ENCODE results near the gene TTYH3.
A peak's percentile ranks its signal among the peaks of the same experiment; 100 is the strongest.

TTYH3 gene

DNA sequence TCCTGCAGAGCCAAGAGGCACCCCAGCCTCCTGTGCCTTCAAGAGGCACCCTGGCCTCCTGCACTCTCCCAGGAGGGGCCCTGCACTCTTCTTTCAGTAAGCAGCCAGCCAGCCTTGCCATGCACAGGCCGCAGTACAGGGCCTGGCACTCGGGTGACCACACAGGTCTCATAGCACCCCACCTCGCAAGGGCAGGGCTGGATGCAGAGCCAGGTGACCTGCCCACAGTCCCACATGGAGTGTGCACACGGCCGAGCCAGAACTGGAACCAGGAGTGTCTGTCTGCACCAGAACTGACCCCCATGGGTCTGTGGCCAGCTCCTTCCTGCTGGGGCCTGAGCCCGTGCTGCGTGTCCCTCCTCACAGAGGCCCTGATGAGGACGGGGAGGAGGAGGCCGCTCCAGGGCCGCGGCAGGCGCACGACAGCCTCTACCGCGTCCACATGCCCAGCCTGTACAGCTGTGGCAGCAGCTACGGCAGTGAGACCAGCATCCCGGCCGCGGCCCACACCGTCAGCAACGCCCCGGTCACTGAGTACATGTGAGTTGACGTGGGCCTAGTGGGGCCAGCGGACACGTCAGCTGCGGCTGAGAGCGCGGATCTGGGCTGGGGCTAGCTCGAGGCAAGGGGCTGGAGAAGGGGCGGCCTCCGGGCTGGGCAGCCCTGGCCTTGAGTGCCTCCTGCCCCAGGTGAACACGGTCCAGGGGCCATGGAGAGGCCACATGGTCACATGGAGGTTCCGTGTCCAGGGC is 26.3 kb downstream of the TTYH3 start:
- TF ChIP-seq, protein P1, sequence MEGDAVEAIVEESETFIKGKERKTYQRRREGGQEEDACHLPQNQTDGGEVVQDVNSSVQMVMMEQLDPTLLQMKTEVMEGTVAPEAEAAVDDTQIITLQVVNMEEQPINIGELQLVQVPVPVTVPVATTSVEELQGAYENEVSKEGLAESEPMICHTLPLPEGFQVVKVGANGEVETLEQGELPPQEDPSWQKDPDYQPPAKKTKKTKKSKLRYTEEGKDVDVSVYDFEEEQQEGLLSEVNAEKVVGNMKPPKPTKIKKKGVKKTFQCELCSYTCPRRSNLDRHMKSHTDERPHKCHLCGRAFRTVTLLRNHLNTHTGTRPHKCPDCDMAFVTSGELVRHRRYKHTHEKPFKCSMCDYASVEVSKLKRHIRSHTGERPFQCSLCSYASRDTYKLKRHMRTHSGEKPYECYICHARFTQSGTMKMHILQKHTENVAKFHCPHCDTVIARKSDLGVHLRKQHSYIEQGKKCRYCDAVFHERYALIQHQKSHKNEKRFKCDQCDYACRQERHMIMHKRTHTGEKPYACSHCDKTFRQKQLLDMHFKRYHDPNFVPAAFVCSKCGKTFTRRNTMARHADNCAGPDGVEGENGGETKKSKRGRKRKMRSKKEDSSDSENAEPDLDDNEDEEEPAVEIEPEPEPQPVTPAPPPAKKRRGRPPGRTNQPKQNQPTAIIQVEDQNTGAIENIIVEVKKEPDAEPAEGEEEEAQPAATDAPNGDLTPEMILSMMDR (IDR thresholded peaks at IDR 0.05; ENCODE audit: low read depth, low read length, missing control alignments), result no peak

DNA sequence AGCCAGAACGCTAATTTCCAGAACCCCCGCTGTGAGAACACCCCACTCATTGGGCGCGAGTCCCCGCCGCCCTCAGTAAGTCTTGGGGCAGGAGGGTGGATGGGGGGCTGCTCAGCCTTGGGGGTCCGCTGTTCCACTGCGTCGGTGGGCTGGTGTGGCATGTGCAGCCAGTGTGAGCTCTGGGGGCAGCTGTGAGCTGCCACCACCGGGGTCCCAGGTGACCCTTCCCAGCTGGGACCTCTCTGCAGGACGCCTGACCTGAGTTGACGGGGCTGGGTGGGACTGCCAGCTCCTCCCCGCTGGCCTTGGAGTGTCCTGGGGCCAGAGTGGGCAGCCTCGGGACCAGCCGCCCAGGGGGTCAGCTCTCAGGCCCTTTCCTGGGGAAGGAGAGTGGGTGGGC is 27.2 kb downstream of the TTYH3 start:
- TF ChIP-seq, protein P1 (IDR thresholded peaks at IDR 0.05; ENCODE audit: low read depth, low read length, missing control alignments), result no peak
- no peak overlapping the region for H3K4me3 ChIP-seq (replicated peaks; ENCODE audit: low read depth, low read length)

More for the DNA sequence above, 26.3 kb downstream of the TTYH3 start:
- DNase-seq (ENCODE audit: extremely low read depth, low read depth), result no peak
- no peak overlapping the region for H3K4me3 ChIP-seq (replicated peaks; ENCODE audit: low read depth, low read length)

DNA sequence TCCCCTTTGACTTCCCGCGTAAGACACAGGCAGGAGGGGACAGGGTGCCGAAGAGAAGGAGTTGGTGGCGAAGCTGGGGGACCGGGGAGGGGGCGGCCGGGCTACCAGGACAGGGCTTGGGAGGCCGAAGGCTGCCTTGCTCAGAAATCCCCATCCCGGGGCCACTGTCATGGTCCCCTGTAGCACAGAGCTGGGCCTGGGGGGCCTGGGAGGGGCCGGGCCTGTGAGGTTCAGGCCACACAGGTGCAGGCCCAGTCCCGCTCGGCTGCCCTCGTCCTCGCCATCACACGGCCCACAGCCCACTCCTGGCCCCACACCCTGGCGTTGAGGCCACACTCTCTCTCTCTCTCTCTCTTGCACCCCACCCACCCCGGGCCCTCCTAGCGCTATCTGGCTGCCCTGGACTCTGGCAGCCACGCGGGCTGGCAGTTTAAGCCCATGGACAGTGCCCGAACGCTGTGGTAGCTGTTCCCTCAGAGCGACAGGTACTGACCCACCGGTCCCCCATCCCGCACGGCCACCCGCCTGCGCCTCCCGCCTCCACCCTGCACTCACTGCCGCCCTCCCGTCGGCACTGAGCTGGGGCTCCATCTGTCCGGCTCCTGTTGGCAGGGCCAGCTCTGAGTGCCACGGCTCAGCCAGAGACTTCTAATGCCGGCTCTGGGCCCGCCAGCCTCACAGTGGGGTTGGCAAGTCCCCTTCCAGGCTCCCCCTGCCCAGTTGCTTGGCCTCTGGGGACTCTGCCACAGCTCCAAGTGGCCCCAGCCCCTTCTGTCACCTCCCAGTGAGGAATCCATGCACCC is 28.0 kb downstream of the TTYH3 start:
- DNase-seq (ENCODE audit: extremely low read depth, low read depth), result no peak
- TF ChIP-seq, protein P1 (IDR thresholded peaks at IDR 0.05; ENCODE audit: low read depth, low read length, missing control alignments), result no peak

More for the DNA sequence above, 27.2 kb downstream of the TTYH3 start:
- DNase-seq (ENCODE audit: extremely low read depth, low read depth), result no peak

DNA sequence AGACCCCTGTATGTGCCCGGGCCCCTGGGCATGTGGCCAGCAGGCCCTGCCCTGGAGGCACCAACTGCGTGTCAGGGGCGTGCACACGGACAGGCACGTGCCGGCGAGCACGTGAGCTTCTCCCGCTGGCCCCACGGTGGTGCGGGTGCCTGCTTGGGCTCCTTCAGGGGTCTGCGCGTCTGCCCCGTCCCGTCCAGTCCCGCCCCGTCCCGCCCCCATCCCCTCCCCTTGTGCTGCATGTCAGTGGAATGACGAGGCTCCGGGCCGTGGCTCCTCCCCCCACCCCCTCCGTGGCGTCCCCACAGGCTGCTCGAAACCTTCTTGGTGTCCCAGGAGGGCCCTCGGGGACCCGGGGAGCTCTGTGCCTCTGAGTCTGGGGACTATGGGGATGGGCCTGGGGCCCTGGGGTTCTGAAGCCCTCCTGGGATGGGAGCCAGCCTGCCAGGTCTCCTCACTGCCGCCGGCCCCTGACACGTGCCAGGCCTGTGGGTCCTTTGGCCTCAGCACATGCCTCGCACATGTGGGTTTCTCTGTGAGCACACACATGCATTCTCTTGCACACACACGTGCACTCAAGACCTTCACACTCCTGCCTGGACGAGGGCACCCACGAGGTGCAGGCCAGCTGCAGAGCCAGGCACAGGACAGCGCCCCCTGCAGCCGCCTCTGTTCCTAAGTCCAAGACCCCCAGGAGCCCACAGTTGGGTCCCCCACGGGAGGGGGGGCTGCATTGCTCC is 28.7 kb downstream of the TTYH3 start:
- H3K4me3 ChIP-seq (replicated peaks; ENCODE audit: low read depth, low read length), result no peak overlapping the region
- no peak for DNase-seq (ENCODE audit: extremely low read depth, low read depth)
- TF ChIP-seq, protein P1 (IDR thresholded peaks at IDR 0.05; ENCODE audit: low read depth, low read length, missing control alignments), result peak; percentile 56

More for the DNA sequence above, 28.0 kb downstream of the TTYH3 start:
- no peak overlapping the region for H3K4me3 ChIP-seq (replicated peaks; ENCODE audit: low read depth, low read length)

DNA sequence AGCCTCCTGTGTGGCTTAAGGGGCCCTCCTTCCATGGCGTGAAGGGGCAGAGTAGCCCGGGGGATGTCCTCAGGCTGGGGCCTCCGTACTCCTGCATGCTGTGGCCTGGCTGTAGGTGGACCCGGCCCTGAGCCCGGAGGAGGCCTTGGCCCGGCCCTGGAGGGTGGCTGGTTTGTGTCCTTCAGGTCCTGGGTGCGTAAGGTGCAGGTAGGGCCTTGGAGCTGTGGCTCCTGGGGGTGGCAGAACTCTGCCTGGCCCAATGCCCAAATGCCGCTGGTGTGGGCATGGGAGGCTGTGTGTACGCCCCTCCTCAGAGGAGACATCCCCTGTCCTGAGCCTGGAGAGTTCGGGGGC is 29.3 kb downstream of the TTYH3 start:
- H3K4me3 ChIP-seq (replicated peaks; ENCODE audit: low read depth, low read length), result no peak overlapping the region
- no peak for DNase-seq (ENCODE audit: extremely low read depth, low read depth)
- TF ChIP-seq, protein P1 (IDR thresholded peaks at IDR 0.05; ENCODE audit: low read depth, low read length, missing control alignments), result no peak

DNA sequence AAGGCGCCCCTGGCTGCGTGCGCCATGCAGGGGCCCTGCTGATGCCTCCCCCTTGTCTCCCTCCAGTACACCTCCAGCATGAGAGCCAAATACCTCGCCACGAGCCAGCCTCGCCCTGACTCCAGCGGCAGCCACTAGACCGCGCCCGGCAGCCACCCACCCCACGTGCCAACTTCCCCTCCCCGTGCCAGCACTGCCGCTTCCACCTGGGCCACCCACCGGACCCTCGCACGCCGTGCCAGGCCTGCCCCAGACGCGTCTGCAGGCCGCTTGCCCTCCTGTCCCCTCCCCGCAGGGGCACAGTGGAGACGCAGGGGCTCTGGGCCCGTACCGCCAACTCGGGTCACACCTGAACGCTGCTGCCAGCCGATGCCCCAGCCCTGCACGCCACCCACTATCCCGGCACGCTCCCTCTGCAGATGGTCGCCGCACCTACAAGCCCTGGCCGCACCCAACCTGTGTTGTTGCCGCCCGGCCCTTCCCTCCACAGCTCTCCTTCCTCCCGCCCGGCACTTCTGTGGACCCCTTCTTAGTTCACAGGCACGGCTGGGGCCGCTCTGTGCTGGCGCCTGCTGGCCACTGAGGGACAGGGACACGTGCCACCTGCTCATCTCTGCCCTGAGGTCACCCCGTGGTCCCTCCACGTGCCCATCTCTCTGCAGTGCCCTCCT is 30.0 kb downstream of the TTYH3 start:
- no peak for DNase-seq (ENCODE audit: extremely low read depth, low read depth)
- no peak overlapping the region for H3K4me3 ChIP-seq (replicated peaks; ENCODE audit: low read depth, low read length)
- TF ChIP-seq, protein P1 (IDR thresholded peaks at IDR 0.05; ENCODE audit: low read depth, low read length, missing control alignments), result peak; percentile 4

Measured in HFF-Myc (cell line).